NCI-H524 (cell line): ENCODE measurements around the gene FAM13A.

Experiments used
- DNase-seq, 2 experiments: peaks; one replicate each; lab custom pipeline; 2025; lab: John Stamatoyannopoulos, UW

Gene FAM13A

DNA sequence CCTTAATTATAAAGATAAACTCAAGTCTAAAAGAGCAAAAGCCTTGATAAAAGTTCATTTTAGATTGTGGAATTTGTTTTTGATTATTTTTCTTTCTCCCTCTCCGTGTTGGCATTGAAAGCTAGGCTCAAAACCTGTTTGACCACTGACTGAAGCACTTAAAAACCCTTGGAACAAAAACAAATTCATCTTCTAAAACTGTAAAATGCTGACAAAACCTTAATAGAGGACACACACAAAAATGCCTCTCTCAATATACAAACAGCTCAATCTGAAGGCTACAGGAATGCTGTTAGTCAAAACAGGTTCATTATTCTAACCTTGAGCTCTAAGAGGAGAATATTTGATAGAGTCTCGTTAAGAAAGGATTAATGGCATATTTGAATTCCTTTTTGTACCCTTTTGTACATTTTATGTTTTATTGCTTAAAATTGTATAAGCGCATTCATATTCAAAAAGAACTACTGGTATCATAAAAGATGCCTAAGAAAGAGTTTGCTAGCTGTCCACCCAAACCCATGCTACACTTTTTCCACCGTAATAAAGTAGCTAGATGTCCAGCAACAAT, 285.0 kb downstream of the FAM13A start:
- DNase-seq, result no peak

DNA sequence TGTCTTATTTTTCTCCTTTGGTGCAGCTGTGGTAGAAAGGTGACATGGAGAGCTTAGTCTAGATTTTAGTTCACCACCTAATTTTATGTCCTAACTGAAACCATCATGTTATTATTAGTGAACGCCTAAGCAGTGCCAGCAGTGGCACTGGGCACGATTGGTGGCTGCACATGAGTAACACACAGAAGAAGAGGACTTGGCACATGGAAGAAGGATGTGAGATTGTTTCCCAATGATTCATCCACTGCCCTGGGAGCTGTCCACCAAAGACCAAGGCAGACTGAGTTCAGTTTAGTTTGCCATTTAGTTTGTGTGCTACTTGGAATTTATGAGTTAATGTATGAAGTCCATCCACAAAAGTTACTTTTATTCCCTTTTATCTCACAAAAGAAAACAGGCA, 291.3 kb downstream of the FAM13A start:
- DNase-seq, result no peak

DNA sequence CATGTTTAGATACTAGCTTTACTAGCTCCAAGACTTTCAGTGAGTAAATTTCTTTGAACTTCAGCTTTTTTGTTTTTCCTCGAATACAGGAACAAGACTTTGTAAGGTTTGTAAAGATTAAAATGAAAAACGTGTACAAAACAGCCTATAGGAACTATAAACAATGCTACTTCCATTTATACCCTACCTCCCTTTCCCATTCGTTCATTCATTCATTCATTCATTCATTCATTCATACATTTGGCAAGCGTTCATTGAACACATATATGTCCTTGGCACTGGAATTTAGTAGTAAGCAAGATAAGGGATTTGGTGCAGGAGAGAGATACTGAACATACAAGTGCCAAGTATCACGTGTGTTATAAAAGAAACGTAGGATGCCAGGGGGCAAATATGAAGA, 293.9 kb downstream of the FAM13A start:
- no peak for DNase-seq

DNA sequence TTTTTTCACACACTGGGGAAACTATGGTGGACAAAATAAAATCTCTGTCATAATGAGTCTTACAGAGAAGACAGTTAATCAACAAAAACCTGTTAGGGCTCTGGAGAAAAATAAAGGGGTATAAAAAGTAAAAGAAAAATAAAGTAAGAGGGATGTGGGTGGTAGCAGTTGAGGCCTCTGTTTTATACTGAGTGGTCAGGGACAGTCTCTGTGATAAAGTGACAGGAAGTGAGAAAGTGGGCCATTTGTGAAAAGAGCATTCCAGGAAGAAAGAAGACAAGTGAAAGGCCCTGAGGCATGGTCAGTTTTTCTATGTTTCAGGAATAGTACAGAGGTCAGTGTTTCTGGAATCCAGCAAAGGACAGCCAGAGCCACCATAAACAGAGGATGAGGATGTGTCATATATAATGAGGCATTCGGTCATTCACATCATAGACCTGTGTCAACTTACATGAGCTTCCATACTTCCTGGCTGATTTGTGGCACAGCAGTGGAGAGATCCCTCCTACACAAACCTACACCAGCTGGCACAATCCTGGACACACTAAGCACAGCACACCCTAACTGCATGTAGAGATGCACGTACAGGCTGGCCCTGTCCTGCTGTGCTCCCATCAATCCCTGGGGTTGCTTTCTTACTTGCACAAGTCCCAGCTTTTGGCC, 295.0 kb downstream of the FAM13A start:
- no peak for DNase-seq

DNA sequence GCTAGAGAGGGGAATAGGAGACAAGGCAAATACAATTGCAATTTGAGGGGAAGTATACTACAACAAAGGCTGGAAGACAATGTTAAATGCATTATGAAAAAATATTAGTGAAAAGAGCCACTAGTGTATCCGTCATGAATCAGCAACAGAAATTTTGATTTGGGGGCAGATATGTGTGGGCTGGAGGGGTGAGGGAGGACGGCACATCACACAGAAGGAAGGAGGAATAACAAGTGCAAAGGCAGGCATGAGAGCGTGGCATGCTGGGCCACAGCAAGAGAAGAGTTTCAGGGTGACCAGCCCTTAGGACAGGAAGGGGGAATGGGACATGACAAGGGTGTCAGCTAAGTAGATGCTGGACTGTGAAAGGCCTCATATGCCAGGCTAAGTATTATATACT, 295.6 kb downstream of the FAM13A start:
- DNase-seq, result no peak

- DNase-seq, result no peak
Observed at GRCh38 chr4:88759895-88760290, 297.1 kb downstream of the FAM13A start.

GRCh38 chr4:88759039-88759894, 297.7 kb downstream of the FAM13A start:
- DNase-seq, result no peak

GRCh38 chr4:88758264-88758663, 298.7 kb downstream of the FAM13A start:
- DNase-seq, result no peak

- DNase-seq, result no peak
Observed at GRCh38 chr4:88757776-88758175, 299.2 kb downstream of the FAM13A start.

DNA sequence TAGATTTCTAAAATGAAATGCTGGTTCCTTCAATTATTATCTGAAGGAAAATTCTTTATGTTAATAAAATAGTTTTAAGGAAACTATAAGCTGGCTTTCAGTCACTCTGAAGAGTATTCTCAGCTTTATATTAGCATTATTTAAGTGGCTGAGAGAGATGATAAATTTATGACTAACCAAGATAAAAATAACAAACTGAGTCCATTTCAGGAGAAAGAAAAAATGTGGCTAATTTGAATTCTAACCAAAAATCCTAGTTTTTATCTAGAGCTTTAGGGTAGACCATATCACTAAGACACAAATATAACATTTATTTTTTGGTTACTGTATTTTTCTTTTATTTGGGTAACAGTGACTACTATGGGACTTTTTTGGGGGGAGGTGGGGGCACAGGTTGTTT, 299.9 kb downstream of the FAM13A start:
- no peak for DNase-seq

DNA sequence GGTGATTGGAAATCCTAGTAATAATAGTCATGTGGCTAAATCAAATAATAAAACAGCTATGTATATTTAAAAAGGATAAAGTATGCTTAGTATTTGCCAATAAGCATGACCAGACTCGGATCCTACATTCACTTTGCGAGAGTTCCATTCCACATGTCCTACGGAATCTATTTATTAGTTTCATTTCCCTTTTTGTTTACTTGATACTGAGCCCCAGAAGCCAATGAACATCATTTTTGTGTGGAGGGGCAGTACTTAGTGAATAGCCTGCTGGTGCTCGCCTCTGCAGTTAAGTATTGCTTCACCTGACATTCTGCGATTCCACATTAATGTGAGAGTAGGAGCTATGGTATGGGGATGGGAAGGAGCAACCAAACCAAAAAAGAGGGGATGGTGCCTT, 300.8 kb downstream of the FAM13A start:
- DNase-seq, result no peak

- DNase-seq, result no peak
Observed at GRCh38 chr4:88755454-88755853, 301.5 kb downstream of the FAM13A start.

GRCh38 chr4:88754796-88755195, 302.2 kb downstream of the FAM13A start:
- no peak for DNase-seq

DNA sequence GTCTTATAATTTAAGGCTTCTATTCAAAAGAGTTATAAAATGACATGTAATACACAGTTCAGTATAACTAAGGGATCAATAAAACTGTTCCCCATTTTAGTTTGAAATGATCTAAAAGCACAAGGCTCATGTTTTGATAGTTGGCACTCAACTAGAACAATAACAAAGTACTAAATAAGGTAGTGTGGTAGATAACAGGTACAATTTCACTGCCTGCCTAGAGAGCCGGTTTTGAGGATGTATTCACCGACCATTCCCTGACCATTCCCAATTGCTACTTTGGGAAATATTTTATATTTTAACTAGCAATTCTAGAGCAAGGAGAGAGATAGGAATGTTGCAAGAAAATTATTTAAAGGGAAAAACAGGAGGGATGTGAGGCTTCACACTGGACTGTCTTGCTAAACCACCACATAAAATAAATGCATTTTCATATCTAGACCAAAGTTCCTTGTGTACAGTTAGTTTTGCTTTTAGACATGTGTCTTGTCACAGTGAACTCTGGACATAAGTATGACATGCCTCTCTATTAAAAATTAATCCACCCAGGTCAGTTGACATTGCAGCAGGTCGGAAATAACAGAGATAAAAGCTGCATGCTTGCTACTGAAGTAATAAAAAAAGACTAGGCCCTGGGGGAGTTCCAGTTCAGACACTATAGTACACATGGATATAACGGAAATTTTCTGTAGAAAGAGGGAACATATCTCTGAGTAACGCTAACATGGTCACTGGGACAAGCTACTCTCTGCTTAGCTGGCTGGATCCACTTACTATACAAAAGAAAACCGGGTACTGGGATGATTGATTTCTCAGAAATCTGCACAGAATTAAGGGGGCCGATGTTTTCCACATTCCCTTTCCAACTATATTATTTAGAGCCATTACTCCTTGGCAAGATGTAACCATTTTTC, 303.1 kb downstream of the FAM13A start:
- DNase-seq, result no peak

GRCh38 chr4:88752754-88753153, 304.2 kb downstream of the FAM13A start:
- DNase-seq, result no peak

DNA sequence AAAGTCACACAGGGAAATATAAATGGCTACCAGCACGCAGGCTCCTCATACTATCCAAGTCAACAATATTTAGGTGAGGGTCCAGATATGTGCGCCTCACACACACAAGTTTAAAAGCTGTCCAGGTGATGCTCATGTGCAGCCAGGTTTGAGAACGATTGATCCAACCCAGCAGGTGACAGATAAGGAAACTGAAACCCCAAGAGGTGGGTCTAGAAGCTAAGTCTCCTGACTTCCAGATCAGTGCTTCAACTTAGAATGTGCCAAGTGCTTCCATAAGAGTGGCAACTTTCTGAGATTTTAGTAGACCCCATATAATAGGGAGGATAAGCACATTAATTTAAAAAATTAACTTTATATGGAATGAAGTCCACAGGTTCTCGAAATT, 304.9 kb downstream of the FAM13A start:
- DNase-seq, result no peak

GRCh38 chr4:88751258-88752075, 305.5 kb downstream of the FAM13A start:
- no peak for DNase-seq

- DNase-seq, result no peak
Observed at GRCh38 chr4:88750369-88750768, 306.6 kb downstream of the FAM13A start.

DNA sequence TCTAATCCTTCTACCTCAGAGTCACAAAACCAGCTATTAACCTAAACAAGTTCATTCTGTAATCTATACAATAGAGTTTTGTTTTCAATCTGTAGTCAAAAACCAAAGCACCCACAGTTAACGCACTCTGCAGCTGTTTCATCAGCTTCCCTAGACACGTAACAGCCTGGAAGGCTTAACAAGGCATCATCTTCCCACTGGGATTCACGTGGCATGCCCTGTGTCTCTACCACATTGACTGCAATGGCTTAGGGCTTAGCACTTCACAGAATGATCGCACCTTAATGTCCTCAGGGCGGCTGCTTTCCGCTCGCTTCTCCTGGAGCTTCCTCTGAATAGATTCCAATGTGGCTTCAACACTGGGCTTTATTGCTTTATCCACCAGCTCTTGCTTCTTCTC, 309.6 kb downstream of the FAM13A start:
- no peak for DNase-seq

- DNase-seq, result no peak
Observed at GRCh38 chr4:88746206-88746605, 310.8 kb downstream of the FAM13A start.

- no peak for DNase-seq
Observed at GRCh38 chr4:88745581-88746163, 311.3 kb downstream of the FAM13A start.
